Measurements from ENCODE around the gene MFAP2.
A peak's percentile ranks its signal among the peaks of the same experiment; 100 is the strongest.

MFAP2 gene

GRCh38 chr1:17008208-17008855, 27.9 kb upstream of the MFAP2 start:
- no peak for DNase-seq

- DNase-seq, result no peak
These were observed 26.7 kb upstream of the MFAP2 start for GRCh38 chr1:17007121-17007520.

- DNase-seq, result no peak
These were observed 24.9 kb upstream of the MFAP2 start for GRCh38 chr1:17005365-17005740.

GRCh38 chr1:17004466-17005364, 24.3 kb upstream of the MFAP2 start:
- no peak for DNase-seq

GRCh38 chr1:17002524-17002902, 22.1 kb upstream of the MFAP2 start:
- no peak for DNase-seq

- DNase-seq, result no peak
These were observed 21.5 kb upstream of the MFAP2 start for GRCh38 chr1:17001760-17002523.

- no peak for DNase-seq
These were observed 19.4 kb upstream of the MFAP2 start for GRCh38 chr1:16999863-17000262.

GRCh38 chr1:16998589-16998988, 18.2 kb upstream of the MFAP2 start:
- DNase-seq, result no peak

- no peak for DNase-seq
These were observed 16.4 kb upstream of the MFAP2 start for GRCh38 chr1:16996845-16997244.

- no peak for DNase-seq
These were observed 13.2 kb upstream of the MFAP2 start for GRCh38 chr1:16993521-16994038.

- DNase-seq, result no peak
These were observed 12.3 kb upstream of the MFAP2 start for GRCh38 chr1:16992675-16993074.

GRCh38 chr1:16992102-16992501, 11.7 kb upstream of the MFAP2 start:
- no peak for DNase-seq

- no peak for DNase-seq
These were observed 11.2 kb upstream of the MFAP2 start for GRCh38 chr1:16991571-16991970.

GRCh38 chr1:16989676-16990391, 9.4 kb upstream of the MFAP2 start:
- no peak for DNase-seq

- DNase-seq, result no peak
These were observed 7.8 kb upstream of the MFAP2 start for GRCh38 chr1:16988210-16988609.

- no peak for DNase-seq
These were observed 6.5 kb upstream of the MFAP2 start for GRCh38 chr1:16986962-16987361.

- no peak for DNase-seq
These were observed 6.1 kb upstream of the MFAP2 start for GRCh38 chr1:16986560-16986959.

- no peak for DNase-seq
These were observed 5.7 kb upstream of the MFAP2 start for GRCh38 chr1:16986113-16986512.

GRCh38 chr1:16984717-16985116, 4.3 kb upstream of the MFAP2 start:
- DNase-seq, result peak in 11 of 51 donors; percentile 11 to 70 (median 45)

GRCh38 chr1:16983649-16984048, 3.2 kb upstream of the MFAP2 start:
- DNase-seq, result no peak

GRCh38 chr1:16982902-16983301, 2.5 kb upstream of the MFAP2 start:
- no peak for DNase-seq

All from hypothalamus (tissue), 51 donors.